Posterior vena cava (tissue), 2 donors: Measurements from ENCODE around the gene SRPK1. TPM values are rescaled to one million over a fixed set of nuclear protein-coding genes. Genes with fewer than 3 reads are reported as not detected.

Source experiments
- DNase-seq: peaks from one replicate; pipeline ENCODE4 v3.0.0-alpha.2; 2020; ENCODE audit warnings: low spot score
- intact Hi-C, 2 donors: fragments of 100-400 bp; cut with DNase I; formaldehyde crosslinking; loops; one replicate each; pipeline versions ENCODE4 v1.14.1 to v1.14.2; 2022 to 2023
- total RNA-seq, 2 donors: library from RNA; stranded (reverse); fragmentation: NEBNext Ultra II Directional; extraction: Animal tissue kit (Norgen Biotek cat#: 25700); gene quantifications; one replicate each; pipeline ENCODE4 v1.2.1, GENCODE V29; 2021
- donor health status: DM: yes; HTN: yes; CAD: no.
- donor health status: DM: yes; HTN: yes; CAD: no.

The SRPK1 gene
- total RNA-seq, 2 donors from 2014 or later = 29.0 to 30.7 TPM

DNA sequence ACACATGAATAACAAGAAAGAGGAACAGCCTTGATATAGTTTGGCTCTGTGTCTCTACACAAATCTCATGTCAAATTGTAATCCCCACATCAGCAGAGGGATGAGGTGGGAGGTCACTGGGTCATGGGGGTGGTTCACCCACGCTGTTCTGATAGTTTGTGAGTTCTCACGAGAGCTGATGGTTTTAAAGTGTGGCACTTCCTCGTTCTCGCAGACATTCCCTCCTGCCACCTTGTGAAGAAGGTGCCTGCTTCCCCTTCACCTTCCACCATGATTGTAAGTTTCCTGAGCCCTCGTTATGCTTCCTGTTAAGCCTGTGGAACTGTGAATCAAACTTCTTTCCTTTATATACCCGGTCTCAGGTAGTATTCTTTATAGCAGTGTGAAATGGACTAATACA lies 13.1 kb downstream of the SRPK1 start:
- intact Hi-C loops = no loop called here
- DNase-seq = no peak

DNA sequence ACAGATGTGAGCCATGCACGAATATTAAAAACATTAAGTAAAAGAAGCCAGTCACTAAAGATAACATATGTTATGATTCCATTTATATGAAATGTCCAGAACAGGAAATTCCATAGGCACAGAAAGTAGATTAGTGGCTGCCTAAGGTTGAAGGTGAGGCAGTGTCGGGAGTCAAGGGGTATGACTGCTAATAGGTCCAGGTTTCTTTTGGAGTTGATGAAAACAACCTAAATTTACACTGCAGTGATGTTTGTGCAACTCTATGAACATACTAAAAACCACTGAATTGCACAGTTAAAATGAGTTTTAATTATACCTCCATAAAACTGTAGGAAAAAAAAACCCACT lies 14.4 kb downstream of the SRPK1 start:
- intact Hi-C loops = no loop called here
- no peak for DNase-seq

DNA sequence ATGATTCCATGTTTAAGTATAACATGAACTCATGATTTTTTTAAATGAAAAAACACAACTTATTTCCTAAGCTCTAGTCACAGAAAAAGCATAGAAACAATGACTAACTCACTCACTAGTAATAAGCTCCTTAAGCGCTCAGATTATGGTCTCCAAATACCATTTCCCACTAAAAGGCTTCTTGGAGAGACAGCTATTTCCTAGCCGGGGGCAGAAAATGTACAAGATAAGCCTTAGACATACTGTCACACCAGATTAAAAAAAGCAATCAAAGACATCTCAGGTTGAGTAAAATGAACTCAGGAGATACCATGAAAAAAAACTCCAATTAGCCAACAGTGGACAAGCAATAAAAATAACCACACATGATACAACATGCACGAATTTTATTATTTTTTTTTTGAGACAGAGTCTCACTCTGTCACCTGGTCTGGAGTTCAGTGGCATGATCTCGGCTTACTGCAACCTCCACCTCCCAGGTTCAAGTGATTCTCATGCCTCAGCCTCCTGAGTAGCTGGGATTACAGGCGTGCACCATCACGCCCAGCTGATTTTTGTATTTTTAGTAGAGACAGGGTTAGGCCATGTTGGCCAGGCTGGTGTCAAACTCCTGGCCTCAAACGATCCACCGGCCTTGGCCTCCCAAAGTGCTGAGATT lies 14.9 kb downstream of the SRPK1 start:
- intact Hi-C loops = no loop called here
- no peak for DNase-seq

DNA sequence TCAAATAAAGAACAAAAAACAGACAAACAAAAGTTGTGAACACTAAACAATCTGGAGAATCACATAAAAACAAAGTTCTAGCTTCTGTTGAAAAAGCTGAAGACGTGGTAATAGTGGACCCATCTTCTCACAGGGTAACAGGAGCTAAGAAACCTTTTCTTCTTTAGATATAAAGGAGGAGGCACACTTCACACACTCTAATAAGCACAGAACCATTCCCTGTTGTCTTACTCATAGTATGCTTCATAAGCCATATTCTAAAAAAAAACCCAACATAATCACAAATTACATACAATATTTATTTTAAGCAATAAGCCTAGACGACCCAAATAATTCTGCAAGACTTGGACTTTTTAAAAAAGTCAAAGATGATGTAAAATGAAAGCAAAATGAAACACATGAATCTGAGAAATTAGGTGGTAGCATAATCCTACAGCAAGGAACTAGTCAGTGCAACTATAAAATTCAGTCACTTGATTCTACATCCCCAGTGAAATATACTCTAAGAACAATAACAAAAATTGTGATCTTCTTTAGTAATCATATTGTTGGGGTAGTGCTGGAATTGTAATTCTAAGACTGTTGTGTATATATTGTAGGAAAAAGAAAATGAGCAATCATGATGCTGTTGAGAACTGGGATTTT lies 15.6 kb downstream of the SRPK1 start:
- DNase-seq = no peak

DNA sequence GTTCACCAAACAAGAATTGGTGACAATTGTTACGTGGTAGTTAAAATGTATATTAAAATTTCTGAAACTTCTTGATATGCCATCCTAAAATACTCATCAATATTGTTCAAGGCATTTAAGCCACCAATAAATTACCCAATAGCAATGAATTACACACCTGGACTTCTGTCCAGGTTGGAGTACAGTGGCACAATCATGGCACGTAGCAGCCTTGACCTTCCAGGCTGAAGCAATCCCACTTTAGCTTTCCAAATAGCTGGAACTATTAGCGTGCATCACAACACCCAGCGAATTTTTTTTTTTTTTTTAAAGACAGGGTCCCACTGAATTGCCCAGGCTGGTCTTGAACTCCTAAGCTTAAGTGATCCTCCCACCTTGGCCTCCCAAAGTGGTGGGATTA lies 17.2 kb downstream of the SRPK1 start:
- no peak for DNase-seq
- intact Hi-C loops = no loop called here

More for the DNA sequence above, 15.6 kb downstream of the SRPK1 start:
- intact Hi-C loops = no loop called here

DNA sequence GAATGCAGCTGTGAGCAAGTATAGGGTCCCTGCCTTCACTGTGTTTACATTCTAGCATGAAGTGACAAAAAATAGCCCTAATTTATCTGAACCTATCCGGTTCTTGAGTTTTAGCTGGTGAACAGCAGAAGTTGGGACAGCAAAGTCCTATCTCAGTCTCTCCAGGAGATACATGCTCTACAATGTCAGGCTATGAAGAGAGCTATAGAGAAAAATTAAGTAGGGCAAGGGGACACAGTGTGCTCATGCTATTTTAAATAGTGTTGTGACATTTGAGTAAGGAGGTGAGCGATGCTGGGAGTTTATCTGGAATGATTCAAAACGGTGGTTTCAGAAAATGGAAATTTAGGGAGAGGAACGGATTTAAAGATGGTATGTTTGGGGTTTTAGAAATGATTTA lies 20.4 kb downstream of the SRPK1 start:
- no peak for DNase-seq
- intact Hi-C loops = no loop called here

- no peak for DNase-seq
- intact Hi-C loops = no loop called here
Measured at GRCh38 chr6:35898003-35898402, 22.9 kb downstream of the SRPK1 start.

- intact Hi-C loops = no loop called here
- no peak for DNase-seq
Measured at GRCh38 chr6:35897486-35897885, 23.4 kb downstream of the SRPK1 start.

DNA sequence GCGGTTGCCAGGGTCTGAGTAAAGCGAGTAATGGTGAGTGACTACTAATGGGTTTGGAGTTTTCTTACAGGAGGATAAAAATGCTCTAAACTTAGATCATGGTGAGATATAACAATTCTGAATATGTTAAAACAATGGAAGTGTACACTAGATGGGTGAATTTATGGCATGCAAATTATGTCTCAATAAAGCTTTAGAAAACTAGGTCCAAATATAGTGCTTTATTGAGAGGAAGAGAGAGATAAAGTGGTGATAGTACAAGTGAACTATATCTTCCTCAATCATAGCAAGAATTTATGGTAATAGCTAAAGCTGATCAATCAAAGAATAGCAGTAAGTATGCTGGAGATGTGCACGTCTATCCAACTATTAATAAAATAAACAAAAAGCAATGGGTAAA lies 23.9 kb downstream of the SRPK1 start:
- intact Hi-C loops = no loop called here
- no peak for DNase-seq

DNA sequence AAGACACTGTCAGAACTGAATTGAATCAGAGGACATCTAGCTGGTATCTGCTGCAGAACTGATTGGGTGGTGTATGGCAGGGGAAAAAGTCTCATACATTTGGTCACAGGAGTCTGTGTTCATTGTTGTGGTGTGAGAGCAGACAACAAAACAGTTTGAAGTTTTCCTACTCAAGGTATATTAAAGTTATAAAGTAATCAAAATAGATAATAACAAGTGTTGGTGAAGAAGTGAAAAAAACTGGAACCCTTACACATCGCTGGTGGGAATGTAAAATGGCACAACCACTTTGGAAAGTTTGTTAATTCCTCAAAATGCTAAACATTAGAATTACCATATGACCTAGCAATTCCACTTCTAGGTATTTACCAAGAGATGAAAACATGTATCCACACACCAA lies 24.7 kb downstream of the SRPK1 start:
- DNase-seq = no peak
- intact Hi-C loops = no loop called here

DNA sequence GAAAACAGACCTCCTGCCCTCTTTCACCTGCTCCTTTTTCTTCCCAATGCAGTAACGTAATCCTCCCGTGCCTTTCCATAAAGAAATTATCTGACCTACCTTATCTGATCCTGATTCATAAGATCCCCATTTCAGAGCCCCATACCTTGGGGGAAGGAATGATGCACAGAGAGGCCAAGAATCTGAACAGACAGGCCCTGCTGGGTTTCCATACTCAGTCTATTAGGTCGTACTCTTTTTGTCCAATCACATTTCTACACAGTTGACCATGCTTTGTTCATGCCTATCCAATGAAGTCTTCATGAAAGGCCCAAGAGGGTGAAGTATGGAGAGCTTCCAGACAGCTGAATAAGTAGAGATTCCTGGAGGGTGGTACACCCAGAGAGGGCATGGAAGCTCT lies 25.3 kb downstream of the SRPK1 start:
- DNase-seq = no peak
- intact Hi-C loops = no loop called here

DNA sequence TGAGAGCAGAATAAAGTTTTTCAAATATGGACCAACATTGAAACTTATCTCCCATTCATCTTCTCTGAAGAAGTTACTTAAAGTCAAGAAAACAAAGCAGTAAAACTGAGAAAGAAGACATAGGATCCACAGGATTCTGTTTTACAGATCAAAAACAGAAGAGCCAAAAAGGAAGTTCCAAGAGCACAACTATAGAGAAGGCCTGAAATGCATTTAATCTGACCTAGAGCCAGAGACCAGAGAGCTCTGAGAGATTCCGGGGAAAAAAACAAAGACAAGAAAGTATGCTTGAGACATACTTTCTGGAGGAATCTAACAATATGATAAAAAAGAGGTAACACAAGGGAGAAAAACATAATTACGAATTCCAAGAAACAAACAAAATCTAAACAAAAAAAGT lies 26.1 kb downstream of the SRPK1 start:
- no peak for DNase-seq
- intact Hi-C loops = no loop called here

- DNase-seq = no peak
Measured at GRCh38 chr6:35893246-35893645, 27.7 kb downstream of the SRPK1 start.

DNA sequence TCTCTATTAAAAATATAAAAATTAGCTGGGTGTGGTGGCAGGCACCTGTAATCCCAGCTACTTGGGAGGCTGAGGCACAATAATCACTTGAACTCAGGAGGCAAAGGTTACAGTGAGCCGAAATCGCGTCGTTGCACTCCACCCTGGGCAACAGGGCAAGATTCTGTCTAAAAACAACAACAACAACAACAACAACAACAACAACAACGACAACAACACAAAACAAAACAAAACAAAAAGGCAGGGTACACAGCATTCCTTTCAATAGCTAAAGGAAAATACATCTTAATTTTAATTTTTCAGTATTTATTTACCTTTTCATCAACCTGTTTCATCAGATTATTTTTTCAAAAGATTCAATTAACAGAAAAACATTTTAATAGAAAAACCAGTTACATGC lies 28.4 kb downstream of the SRPK1 start:
- no peak for DNase-seq
- intact Hi-C loops = no loop called here

More at GRCh38 chr6:35893246-35893645, 27.7 kb downstream of the SRPK1 start:
- intact Hi-C loops = no loop called here

DNA sequence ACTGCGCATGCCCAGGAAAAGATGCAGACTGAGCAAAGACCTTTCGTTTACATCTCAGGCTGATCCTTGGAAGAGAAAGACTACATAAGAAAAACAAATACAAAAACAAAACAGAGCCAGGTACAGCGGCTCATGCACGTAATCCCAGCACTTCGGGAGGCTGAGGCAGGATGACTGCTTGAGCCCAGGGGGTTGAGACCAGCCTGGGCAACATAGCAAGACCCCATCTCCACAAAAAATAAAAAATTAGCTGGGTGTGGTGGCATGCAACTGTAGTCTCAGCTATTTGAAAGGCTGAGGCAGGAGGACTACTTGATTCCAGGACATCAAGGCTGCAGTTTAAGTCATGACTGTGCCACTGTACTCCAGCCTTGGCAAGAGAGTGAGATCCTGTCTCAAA lies 41.7 kb downstream of the SRPK1 start:
- intact Hi-C loops = no loop called here

DNA sequence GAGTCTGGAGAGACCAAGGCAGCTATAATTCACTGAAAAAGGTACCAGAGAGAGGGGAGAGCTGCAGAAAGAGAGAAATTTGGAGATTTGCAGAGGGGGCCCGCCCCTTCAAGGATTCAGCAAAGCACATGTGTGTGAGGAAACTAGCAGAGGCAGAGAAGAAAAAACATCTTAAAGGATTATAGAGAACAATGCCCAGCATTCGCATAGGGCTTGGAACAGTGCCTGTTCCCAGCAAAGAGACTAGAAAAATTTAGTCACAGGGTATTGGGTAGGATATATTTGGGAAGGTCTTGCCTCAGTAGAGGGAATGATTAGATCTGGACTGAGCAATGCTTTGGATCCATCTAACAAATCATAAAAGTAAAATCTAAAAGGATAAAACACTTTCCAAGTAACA lies 44.0 kb downstream of the SRPK1 start:
- intact Hi-C loops = no loop called here
- no peak for DNase-seq

More for the DNA sequence above, 41.7 kb downstream of the SRPK1 start:
- DNase-seq = no peak

DNA sequence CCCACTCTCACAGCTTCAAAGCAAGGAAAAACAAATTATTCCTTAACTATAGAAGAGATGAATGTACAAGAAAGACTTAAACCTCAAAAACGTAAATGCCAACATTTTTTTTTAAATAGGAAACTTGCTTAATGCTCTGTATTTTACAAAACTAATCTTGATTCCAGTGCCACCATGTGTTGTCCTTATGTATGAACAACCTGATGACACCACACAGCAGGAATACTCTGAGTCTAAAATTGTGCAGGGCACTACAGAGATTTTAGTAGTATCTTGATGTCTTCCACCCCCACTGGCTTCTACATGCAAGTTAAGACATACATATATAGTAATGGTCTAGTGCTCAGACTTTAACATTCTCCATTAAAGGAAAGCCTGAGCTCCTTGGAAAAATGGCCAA lies 46.2 kb downstream of the SRPK1 start:
- DNase-seq = no peak
- intact Hi-C loops = no loop called here

- intact Hi-C loops = no loop called here
- no peak for DNase-seq
Measured at GRCh38 chr6:35859367-35859766, 61.5 kb downstream of the SRPK1 start.

GRCh38 chr6:35857853-35858252 lies 63.0 kb downstream of the SRPK1 start:
- no peak for DNase-seq
- intact Hi-C loops = no loop called here

DNA sequence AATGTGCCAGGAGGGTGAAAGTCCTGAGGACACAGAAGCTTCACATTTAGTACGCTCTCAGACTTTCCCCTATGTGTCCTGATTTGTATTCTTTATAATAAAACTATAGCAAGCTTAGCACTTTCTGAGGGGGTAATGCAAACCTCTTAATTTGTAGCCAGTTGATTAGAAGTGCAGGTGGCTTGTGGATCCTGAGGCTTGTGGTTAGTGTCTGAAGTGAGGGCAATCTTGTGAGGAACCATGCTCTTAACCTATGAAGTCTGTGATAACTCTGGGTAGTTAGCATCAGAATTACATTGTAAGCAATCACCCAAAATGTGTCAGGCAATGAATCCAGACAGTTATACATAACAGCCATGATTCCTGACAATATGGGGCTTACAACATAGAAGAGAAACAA lies 64.6 kb downstream of the SRPK1 start:
- intact Hi-C loops = no loop called here
- no peak for DNase-seq

- DNase-seq = no peak
- intact Hi-C loops = no loop called here
Measured at GRCh38 chr6:35852994-35853393, 67.9 kb downstream of the SRPK1 start.

DNA sequence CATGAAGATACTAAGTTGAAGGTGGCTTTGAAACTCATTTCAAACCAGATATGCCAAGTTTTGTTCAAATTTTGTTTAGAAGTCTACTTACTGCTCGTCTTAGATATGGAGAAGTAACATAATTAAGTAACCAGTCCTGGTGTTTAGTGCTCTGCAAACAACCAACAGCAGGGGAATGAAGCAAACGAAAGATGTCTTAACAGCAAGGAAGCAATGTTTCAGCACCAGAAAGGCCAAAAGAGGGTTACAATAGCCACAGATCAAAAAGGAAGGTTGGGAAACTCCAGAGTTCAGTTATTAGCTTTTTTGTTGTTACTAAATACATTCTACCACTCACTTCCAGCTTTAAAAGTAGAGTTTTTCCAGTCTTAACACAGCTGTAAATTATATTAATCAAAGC lies 70.7 kb downstream of the SRPK1 start:
- intact Hi-C loops = no loop called here

More for the DNA sequence above, 70.7 kb downstream of the SRPK1 start:
- DNase-seq = no peak
